ENCODE measurements around the gene CNTFR.

DNA sequence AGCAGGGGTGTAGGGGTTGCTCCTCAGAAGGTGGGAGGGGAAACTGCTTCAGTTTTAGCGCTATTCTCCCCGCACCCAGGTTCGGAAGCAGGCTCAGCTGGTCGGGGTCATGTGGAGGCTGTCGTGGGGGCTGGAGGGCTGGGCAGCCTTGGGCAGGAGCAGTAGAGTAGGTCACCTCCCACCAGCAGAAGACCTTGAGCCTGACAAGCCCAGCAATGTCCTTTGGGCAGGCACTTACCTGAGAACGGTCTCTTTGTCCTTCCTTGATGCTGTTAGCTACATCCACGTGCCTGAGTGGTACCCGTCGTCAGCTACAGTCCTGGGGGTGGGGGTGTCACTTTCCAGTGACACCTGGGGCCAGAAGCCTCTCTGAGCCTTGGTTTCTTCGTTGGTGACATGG lies 87.1 kb downstream of the CNTFR start:
- TF ChIP-seq CTCF (IDR thresholded peaks at IDR 0.05) (no peak), POLR2A (IDR thresholded peaks at IDR 0.05) (no peak)
